Thyroid gland (tissue), 4 donors: ENCODE data around the gene OR2T34.

Source experiments
- CTCF ChIP-seq, 6 experiments: fragments of 200-600 bp in 3 of 6; fragments of 450-650 bp in 3 of 6; sonication (generic) in 3 of 6; IDR thresholded peaks; one replicate each; pipeline ENCODE4 v1.5.1; 2016 to 2019; ENCODE audit warnings: antibody characterized with exemption in 6 of 6, mild to moderate bottlenecking in 2 of 6, inconsistent platforms in 1 of 6, moderate library complexity in 1 of 6
- POLR2A ChIP-seq, 2 donors: fragments of 450-650 bp; IDR thresholded peaks; one replicate each; pipeline ENCODE4 v1.6.1; 2017; ENCODE audit warnings: antibody characterized with exemption in 2 of 2, mild to moderate bottlenecking in 2 of 2, moderate library complexity in 1 of 2

GRCh38 chr1:248593226-248593625 lies 18.7 kb upstream of the OR2T34 start:
- TF ChIP-seq CTCF (IDR thresholded peaks at IDR 0.05) (no peak), POLR2A (IDR thresholded peaks at IDR 0.05) (no peak)
